ENCODE results near the gene WASF3. TPM values are rescaled to one million over a fixed set of nuclear protein-coding genes. Genes with fewer than 3 reads are reported as not detected.

The WASF3 gene
- total RNA-seq, 1 donor from 2014 or later = 136 TPM

DNA sequence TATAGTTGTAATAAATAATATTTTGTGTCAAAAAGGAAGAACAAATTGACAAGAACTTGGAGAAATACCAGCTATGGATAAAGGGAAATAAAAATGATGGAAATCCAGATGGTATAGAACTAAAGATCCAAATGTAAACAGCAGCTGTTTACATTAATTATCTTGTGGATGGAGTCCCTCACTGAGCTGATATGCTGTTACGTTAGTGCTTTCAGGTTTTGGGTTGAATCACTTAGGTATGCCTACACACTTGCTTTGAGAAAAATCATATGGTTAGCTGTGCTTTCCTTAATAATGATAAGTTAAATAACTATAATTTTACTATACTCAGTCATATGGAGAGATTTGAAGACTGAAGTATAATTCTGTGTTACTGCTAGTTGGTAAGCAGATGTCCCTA is 27.7 kb downstream of the WASF3 start:
- DNase-seq (ENCODE audit: low spot score) = no peak

DNA sequence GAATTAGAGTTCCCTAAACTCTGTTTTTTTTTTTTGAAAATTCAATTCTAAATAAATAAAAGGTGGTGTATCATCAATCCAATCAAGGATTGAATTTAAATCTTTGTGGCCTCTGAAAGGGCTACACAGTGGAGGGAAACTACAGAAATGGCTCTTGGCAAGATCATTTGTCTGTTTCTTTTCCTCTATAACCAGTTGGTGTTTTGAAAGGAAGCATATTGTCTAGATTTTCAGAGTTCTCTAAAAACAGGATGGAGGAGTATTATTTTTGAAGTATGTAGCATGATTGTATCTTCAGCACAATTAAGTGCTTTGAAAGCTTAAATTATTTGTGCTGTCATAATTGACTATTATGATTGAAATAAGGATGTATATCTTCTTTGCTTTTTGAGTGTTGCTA is 29.8 kb downstream of the WASF3 start:
- DNase-seq (ENCODE audit: low spot score) = no peak

DNA sequence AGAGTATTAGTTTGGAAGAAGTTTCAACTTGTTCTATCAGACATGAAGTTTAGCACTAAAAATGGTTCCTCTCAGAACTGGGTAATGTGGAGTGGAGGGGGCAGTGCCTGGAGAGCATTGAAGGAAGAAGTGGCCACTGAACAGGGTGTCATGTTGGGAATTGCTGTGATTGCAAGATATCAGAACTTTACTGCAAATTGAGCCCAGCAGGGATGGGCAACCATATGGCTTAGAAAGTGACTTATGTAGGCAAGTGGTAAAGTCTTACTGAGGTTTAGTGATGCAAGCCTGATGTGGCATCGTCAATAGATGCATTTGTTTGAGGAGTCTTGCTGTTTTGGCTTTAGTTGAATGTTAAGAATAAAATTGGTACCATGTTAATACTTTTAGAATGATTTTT is 31.7 kb downstream of the WASF3 start:
- no peak for DNase-seq (ENCODE audit: low spot score)

DNA sequence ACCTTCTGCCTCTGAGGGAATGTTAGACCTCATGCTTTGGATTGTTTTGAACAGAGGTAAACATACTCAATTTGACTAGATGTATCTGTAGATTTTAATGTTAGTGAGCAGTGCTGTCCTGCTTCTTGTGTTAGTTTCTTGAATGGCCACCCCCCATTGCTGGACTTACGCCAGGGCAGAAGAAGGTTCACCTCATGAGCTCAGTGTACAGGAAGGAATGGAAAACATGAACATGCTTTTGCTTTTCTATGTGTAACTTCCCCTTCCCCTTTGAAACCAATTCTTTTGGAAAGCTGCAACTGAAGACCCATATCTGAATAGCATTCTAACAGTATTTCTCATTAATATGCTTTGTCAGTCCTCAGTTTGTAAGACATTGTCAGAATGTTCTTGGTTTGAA is 32.3 kb downstream of the WASF3 start:
- no peak for DNase-seq (ENCODE audit: low spot score)

DNA sequence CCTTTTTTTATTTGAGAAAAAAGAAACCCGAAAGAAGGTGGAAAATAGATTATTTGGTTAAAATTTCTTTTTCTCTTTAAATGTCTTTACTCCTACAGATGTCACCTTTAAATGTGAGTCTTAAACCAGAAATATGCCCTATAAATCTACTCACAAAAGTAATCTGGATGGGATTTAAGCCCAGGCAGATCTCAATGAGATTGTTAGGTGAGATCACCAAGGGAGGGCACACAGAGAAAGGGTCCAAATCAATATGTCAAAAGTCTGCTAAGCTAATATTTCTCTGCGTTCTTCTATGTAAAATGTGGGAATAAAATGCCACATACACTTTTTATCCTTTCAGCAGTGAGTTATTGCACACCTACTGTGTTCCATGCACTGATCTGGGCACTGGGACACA is 32.9 kb downstream of the WASF3 start:
- DNase-seq (ENCODE audit: low spot score) = no peak

DNA sequence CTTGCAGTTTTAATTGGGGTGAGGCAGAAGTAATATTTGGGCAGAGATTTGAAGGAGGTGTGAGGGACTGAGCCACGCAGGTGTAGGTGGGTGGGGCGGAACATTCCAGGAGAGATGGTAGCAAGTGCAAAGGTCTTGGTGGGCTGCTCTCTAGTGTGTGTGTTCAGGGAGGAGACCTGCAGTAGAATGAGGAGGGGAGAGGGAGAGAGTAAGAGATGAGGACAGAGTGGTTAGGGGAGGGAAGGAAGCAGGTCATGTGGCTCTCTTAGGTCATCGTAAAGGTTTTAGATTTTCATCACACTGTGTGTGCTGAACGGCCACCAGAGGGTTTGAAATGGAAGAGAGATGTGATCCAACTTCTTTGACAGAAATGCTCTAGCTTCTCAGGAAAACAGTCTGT is 33.5 kb downstream of the WASF3 start:
- DNase-seq (ENCODE audit: low spot score) = no peak

DNA sequence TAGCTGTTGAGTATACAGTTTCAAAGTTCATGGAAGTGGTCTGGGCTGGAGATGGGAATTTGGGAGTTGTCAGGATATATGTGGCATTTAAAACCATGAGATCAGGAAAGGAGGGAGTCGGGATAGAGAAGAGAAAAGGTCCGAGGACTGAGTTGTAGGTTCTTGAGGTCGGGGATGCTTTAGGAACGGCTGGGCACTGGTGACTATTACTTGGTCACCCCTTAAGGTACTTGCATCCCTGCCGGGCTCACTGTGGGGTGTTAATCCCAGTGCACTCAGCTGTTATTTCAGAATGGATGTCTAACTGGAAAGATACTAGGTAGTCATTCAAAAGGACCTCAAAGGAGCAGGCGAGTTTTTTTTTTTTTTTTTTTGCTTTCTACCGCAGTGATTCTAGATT is 34.2 kb downstream of the WASF3 start:
- no peak for DNase-seq (ENCODE audit: low spot score)

DNA sequence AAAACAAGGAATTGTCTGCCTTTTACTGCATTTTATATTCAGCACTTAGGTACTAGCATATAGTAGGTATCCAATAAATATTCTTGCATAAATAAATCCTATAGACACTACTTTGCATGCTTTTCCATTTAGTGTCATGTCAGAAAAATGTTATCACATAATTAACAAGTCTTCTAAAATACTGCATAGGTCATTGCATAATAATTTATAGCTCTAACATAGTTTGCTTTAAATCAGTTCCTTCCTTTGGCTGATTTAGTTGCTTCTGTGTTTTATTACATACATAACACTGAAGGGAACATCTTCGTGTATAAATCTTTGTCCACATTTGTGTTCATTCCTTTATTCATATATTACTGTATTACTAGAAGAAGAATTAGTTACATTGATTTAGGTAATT is 36.2 kb downstream of the WASF3 start:
- DNase-seq (ENCODE audit: low spot score) = no peak

DNA sequence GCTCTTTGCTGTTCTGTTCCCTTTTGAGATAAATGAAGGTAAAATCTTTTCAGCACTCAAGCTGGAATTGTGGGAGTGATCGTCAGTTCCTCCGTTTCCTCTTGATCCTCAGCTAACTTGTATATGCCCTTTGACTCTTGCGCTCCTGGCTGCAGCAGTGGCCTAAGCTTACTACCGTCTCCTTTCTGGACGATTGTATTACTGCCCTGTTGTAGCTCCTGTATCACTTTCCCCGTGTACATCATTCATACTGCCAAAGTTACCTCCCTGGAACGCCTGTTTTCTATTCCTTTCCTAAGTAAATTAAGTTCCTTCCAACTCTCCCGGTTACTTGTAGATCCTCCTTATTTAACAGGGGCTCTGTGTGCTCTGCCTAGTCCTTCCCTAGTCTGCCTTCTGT is 36.9 kb downstream of the WASF3 start:
- DNase-seq (ENCODE audit: low spot score) = no peak

DNA sequence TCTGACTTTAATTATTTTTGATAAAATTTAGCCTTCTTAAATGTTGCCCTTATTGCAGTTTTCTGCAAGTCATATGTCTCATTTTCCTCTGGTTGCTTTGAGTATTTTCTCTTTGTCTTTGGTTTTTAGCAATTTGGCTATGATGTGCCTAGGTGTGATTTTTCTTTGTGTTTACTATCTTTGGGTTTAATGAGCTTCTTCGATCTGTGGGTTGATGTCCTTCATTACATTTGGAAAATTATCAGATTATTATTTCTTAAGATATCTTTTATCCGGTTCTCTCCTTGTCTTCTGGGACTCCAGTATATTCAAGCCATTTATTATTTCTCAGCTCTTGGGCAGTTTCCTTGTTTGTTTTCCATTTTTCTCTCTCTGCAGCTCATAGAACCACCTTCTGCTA is 39.0 kb downstream of the WASF3 start:
- no peak for DNase-seq (ENCODE audit: low spot score)

DNA sequence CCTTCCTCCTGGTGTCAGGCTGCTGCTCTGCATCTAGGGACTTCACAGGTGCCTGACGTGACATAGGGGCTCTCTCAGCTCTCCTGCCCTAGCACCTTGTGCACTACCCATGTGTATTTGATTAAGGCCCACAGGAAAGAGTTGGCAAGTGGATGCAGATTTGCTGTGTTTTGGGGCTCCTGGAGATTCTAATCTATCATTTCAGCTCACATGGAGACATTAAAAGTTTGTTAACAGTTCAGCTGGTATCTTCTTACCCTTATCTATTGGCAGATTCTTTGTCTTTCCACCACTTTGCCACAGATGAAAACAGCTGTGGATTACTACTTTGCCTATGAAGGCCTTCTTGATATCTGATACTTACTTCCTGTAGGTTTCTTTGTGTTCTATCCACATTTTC is 41.9 kb downstream of the WASF3 start:
- no peak for DNase-seq (ENCODE audit: low spot score)

DNA sequence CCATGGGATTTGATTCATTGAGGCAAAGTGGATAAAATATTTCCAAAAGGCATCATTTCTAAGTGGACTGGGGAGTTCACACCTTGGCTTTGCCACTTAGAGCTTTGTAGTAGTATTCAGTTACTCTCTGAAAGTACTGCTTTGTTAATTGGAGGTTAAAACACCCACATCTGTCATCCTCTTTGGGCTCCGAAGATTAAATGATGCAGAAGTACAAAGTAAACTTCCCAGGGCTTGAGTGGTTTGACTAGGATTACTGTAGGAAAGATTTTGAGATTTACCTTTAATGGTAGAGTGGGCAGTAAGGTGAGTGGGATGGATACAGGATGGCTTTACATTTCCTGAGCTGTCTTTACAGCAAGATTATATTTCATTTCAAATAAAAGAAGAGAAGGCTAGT is 42.4 kb downstream of the WASF3 start:
- no peak for DNase-seq (ENCODE audit: low spot score)

DNA sequence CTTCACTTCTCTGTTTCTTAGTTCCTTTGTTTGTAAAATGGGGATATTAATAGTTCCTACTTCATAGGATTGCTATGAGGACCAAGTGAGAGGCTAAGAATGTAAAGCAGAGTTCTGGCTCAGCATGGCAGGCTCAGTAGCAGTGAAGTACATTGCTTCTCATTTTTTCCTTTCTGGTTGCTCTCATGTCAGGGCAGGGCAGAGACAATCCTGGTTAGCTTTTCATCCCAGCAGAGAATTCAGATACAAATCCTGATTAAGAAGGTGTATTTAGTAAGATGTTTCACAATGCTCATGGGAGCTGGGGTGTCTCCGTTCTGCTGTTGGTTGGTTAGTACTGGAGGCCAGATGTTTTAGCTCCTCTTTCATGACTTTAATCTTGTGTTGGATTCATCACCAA is 42.9 kb downstream of the WASF3 start:
- no peak for DNase-seq (ENCODE audit: low spot score)

DNA sequence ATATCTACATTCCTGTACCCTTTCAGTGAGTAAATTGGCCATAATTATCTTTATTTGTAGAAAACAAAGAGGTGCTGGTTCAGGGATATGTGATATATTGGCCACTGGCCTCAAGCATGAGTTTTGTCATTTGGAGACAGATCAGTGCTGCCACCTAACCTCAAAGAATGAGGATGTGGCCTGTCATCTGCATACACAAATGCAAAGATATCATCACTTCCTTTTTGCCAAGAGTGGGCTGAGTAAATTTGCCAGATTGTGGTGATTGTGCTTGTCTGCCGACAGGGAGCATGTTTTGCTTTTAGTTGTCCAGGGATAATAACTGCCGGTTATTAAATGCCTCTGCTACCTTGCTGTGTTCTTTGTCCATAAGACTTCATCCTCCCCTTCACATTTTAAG is 44.2 kb downstream of the WASF3 start:
- no peak for DNase-seq (ENCODE audit: low spot score)

DNA sequence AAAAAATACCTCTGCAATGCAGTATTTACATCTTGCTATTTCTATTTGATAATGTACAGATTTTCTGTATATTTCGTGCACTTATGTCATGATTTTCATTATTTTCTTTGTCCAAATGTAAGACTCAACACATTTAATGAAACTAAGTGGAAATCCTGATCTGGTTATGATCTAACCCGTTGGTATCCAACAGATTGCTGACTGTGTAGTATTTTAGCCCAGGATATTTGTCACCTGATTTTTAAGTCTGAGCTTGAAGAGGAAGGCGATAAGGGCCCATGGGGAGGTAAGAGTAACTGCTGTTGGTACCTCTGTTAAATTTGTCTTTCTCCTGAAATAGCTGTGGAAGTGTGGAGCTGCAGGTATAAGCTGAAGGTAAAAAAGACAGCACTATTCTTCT is 45.3 kb downstream of the WASF3 start:
- DNase-seq (ENCODE audit: low spot score) = no peak

DNA sequence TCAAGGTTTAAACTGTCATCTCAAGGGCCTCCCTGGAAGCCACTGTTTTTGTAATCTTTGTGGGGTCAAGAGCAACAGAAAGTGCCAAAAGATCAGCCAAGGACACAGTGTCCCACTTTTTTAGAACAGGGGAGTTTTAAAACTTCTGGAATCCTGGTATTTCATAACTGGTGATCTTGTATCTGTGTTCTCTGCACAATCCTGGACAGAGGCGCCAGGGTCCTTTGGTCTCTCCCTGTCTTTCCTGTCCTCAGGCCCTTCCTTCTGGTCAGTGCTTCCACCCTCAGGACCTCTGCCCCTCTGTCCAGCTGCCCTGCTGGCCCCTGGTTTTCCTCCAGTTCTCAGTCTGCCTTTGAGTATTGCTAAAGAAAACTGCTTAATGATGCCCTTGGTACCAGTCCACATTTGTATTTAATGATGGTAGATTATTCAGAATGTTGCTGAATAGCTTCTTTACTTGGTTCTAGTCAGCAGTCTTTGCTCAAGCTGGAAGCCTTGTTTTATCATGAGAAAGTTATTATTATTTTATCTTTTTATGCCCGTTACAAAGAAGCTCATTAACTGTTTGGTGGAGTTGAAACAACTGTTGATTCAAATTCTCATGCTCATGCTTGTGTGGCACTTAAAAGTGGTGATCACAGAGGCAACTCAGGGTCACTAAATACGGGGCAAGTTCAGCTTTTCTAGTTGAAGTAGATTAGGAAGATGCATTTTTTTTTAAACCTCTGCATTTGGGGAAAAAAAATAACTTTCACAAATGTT is 47.5 kb downstream of the WASF3 start:
- no peak for DNase-seq (ENCODE audit: low spot score)

DNA sequence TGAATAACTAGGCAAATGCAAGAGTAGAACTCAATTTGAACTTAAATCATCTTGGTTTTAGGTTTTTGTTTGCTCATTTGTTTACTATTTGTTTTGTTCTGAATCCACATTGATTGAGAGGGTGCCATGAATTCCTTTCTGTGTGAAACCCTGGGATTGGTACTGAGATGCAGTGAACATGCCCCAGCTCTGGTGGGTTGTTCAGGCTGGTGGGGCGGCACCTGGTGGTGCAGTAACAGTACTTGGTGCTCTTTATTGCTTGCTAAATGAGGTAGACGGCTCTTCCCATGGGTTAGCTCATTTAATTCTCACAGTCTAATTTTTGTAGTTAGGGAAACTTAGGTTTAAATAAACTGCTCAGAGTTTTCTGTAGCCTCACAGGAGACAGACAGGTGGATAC is 48.4 kb downstream of the WASF3 start:
- DNase-seq (ENCODE audit: low spot score) = no peak

DNA sequence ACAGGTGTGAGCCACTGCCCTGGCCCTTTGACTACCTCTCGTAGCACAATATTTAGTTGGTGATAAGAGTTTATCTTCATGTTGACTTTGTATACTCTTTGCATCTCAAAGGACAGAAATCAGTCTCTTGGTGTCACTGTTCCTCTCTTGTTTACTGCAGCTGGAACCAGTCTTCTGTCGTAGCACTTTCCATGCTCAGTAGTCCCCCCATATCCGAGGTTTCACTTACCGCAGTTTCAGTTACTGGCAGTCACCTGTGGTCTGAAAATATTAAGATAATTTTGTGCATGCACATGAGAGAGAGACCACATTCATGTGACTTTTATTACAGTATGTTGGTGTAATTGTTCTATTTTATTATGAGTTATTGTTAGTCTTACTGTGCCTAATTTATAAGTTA is 49.1 kb downstream of the WASF3 start:
- DNase-seq (ENCODE audit: low spot score) = no peak

DNA sequence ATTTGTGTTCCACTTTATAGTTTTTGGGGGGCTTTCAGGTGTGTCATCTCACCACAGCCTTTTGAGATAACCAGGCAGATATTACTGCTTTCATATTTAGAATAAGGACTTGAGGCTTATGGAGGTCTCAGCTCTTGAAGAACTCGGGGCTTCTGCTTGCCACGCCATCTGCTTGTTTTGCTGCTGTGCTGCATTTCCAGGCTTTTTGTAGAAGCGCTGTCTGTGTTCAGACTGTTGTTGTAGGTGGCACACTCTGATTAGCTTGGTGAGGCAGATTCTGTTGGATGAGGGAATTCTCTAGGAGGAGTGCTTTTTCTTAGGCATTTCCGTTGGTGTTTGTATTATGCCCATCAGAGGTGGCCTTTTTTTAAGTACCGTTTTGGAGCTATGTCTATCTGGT is 57.2 kb downstream of the WASF3 start:
- DNase-seq (ENCODE audit: low spot score) = no peak

DNA sequence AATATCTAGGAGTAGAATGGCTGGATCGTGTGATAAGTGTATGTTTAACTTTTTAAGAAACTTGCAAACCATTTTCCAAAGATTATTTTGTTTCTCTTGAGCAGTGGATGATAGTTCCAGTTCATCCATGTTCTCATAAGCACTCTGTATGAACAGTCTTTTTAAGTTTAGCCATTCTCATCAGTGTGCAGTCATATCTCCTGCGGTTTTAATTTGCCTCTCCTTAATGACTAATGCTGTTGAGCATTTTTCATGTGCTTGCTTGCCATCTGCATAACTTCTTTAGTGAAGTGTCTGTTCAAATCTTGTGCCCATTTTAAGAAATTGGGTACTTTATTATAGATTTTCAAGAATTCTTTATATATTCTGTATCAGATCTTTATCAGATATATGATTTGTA is 58.6 kb downstream of the WASF3 start:
- no peak for DNase-seq (ENCODE audit: low spot score)

DNA sequence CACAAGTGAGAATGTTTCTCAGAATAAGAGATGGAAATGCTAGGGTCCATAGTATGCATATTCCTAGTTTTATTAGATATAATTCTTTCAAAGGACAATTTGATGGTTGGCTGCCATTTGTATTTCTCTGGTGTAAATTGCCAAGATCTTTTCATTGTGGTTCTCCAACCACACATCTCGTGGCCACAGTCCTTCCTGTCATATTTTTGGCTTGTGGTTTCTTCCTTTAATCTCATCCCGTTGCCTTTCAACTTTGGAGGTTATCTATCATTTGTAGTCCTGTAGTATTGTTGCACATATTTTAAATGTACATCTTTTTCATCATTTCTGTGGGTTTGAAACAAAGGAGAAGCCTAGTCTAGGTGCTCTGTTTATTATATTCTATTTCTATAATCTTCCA is 61.2 kb downstream of the WASF3 start:
- no peak for DNase-seq (ENCODE audit: low spot score)

DNA sequence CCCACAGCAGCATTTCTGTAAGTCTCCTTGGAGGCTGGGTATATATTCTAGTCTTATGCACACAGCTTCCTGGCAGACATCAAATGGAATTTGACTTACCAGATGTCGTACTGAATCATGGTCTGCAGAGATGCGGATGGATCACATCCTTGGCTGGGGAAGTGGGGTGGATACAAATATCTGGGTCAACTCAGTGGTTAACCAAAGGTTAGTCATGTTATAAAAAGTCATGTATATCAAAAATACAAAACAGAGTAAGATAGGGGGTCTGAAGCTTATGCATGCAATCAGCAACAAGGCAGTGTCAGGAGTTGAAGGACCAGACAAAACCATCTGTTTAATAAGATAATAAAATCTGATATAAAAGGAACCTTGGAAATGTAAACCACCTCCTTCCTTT is 61.9 kb downstream of the WASF3 start:
- DNase-seq (ENCODE audit: low spot score) = no peak

DNA sequence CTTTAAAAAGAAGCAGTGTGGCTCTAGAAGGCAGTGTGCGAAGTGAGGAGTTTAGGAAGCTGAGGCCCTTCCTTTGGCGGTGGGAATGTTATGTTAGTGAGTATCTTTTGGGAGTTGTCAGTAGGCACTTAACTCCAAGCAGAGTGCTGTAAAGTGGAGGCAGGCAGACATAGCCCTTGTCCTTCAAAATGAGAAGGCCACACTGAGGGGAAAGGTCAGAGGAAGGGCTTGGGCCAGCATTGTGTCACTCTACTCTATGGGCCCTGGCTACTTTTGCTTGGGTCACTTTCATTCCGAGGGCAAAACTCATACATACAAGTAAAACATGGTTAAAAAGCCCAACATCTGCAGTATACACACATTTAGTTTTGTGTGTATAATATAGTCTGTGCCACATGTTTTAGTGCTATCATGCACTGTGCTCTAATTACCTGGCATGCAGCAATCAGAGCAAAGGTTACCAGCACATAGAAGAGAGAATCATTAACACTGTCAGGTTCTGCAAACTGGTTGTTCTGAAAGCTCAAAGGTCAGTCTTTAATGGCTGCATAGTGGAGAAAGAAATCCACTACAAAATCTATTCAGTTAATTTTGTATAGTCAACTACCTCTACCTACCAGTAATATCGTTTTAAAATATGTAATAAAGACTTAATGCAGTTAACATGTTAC is 64.4 kb downstream of the WASF3 start:
- no peak for DNase-seq (ENCODE audit: low spot score)

Data from mesenteric fat pad (tissue), 1 donor.